ENCODE data around the gene RPE65.

- TF ChIP-seq CTCF (IDR thresholded peaks at IDR 0.05): no peak
- TF ChIP-seq EP300 (IDR thresholded peaks at IDR 0.05): no peak
- TF ChIP-seq POLR2AphosphoS5 (IDR thresholded peaks at IDR 0.05): no peak
- TF ChIP-seq POLR2A (IDR thresholded peaks at IDR 0.05; ENCODE audit: low read depth): no peak
Measured at GRCh38 chr1:68448365-68448764, 1.4 kb downstream of the RPE65 start.

Measured in esophagus muscularis mucosa (tissue), 4 donors.